Glutamatergic neuron (in vitro differentiated cells): ENCODE data around the gene CPXM2. TPM values are rescaled to one million over a fixed set of nuclear protein-coding genes. Genes with fewer than 3 reads are reported as not detected.

Source experiments
- DNase-seq: peaks from one replicate; pipeline ENCODE4 v3.0.0; 2022
- H3K27ac Mint-ChIP-seq: one replicate; pipeline ENCODE4 v1.8.0; 2020; ENCODE audit warnings: mild to moderate bottlenecking, mixed read lengths, inconsistent platforms; ENCODE audit not compliant: unreplicated experiment
- H3K27me3 Mint-ChIP-seq: one replicate; pipeline ENCODE4 v1.8.0; 2020; ENCODE audit warnings: mild to moderate bottlenecking, moderate library complexity, mixed read lengths, inconsistent platforms; ENCODE audit not compliant: unreplicated experiment
- H3K36me3 Mint-ChIP-seq: one replicate; pipeline ENCODE4 v1.8.0; 2020; ENCODE audit warnings: mild to moderate bottlenecking, mixed read lengths, inconsistent platforms; ENCODE audit not compliant: unreplicated experiment
- H3K4me1 Mint-ChIP-seq: one replicate; pipeline ENCODE4 v1.8.0; 2020; ENCODE audit warnings: mild to moderate bottlenecking, low read depth, mixed read lengths, inconsistent platforms; ENCODE audit not compliant: unreplicated experiment
- H3K4me3 Mint-ChIP-seq: one replicate; pipeline ENCODE4 v1.8.0; 2020; ENCODE audit warnings: mild to moderate bottlenecking, mixed read lengths, inconsistent platforms; ENCODE audit not compliant: unreplicated experiment
- H3K9me3 Mint-ChIP-seq: one replicate; pipeline ENCODE4 v1.8.0; 2020; ENCODE audit warnings: mild to moderate bottlenecking, moderate library complexity, mixed read lengths, inconsistent platforms; ENCODE audit not compliant: unreplicated experiment
- CTCF ChIP-seq: fragments of 200-600 bp; sonication (generic); IDR thresholded peaks from one replicate; pipeline ENCODE4 v1.5.0; 2021; ENCODE audit not compliant: partially characterized antibody, unreplicated experiment
- total RNA-seq: library from RNA; stranded (reverse); fragmentation: NEBNext Ultra II Directional; extraction: Animal tissue kit (Norgen Biotek cat#: 25700); gene quantifications from one replicate; pipeline ENCODE4 v1.2.1, GENCODE V29; 2021; ENCODE audit not compliant: unreplicated experiment

Gene CPXM2
- total RNA-seq, 1 donor from 2014 or later = not detected

DNA sequence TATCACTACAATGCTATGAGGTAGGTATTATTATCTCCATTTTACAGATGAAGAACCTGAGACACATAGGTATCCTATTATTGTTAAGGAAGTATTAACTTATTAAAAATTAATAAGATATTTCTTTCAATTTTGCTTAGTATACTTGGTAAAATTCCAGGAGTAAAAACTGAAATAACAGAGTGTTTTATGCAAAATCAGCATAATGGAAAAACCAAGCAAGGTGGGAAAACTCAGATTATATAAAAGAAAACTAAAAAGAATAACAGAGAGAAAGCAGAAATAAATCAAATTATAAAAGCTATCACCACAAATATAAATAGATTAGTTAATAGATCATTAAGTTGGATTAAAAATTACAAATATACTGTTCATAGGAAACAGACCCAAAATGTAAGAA, 82.0 kb downstream of the CPXM2 start:
- TF ChIP-seq CTCF = no peak
- Mint-ChIP-seq H3K4me1 (no peaks in the 10 kb centered on the region), H3K27ac (no peak overlapping the region), H3K36me3 (peaks cover 9% of the 10 kb centered on the region), H3K9me3 (no peaks in the 10 kb centered on the region), H3K27me3 (peaks cover 2% of the 10 kb centered on the region), H3K4me3 (no peak overlapping the region)
- no peak for DNase-seq

- Mint-ChIP-seq H3K4me3 (no peak overlapping the region), H3K9me3 (no peaks in the 10 kb centered on the region)
Observed at GRCh38 chr10:123808906-123809305, 82.7 kb downstream of the CPXM2 start.

GRCh38 chr10:123808286-123808685, 83.3 kb downstream of the CPXM2 start:
- DNase-seq = no peak
- H3K4me3 Mint-ChIP-seq = no peak overlapping the region
- no peaks in the 10 kb centered on the region for H3K4me1 Mint-ChIP-seq
- H3K27me3 Mint-ChIP-seq = peaks cover 2% of the 10 kb centered on the region
- no peaks in the 10 kb centered on the region for H3K9me3 Mint-ChIP-seq
- H3K36me3 Mint-ChIP-seq = no peaks in the 10 kb centered on the region
- no peak overlapping the region for H3K27ac Mint-ChIP-seq
- TF ChIP-seq CTCF = no peak

More at GRCh38 chr10:123808906-123809305, 82.7 kb downstream of the CPXM2 start:
- H3K27me3 Mint-ChIP-seq = peaks cover 2% of the 10 kb centered on the region
- TF ChIP-seq CTCF = no peak
- no peak overlapping the region for H3K27ac Mint-ChIP-seq
- H3K36me3 Mint-ChIP-seq = peaks cover 3% of the 10 kb centered on the region
- no peaks in the 10 kb centered on the region for H3K4me1 Mint-ChIP-seq
- no peak for DNase-seq

- H3K36me3 Mint-ChIP-seq = no peaks in the 10 kb centered on the region
- H3K27ac Mint-ChIP-seq = no peak overlapping the region
- peaks cover 2% of the 10 kb centered on the region for H3K27me3 Mint-ChIP-seq
- no peak for TF ChIP-seq CTCF
- no peaks in the 10 kb centered on the region for H3K4me1 Mint-ChIP-seq
- H3K4me3 Mint-ChIP-seq = no peak overlapping the region
- DNase-seq = no peak
- no peaks in the 10 kb centered on the region for H3K9me3 Mint-ChIP-seq
Observed at GRCh38 chr10:123807444-123808035, 84.1 kb downstream of the CPXM2 start.

GRCh38 chr10:123804716-123805115, 86.9 kb downstream of the CPXM2 start:
- H3K9me3 Mint-ChIP-seq = peaks cover 2% of the 10 kb centered on the region
- H3K27me3 Mint-ChIP-seq = peaks cover 2% of the 10 kb centered on the region
- no peaks in the 10 kb centered on the region for H3K4me1 Mint-ChIP-seq
- H3K27ac Mint-ChIP-seq = no peak overlapping the region
- no peak for DNase-seq
- no peak overlapping the region for H3K4me3 Mint-ChIP-seq
- no peaks in the 10 kb centered on the region for H3K36me3 Mint-ChIP-seq
- no peak for TF ChIP-seq CTCF
